CD4-positive, alpha-beta T cell treated with Interleukin-10 for 1 hour (primary cell): ENCODE results near the gene SLC2A1.
A peak's percentile ranks its signal among the peaks of the same experiment; 100 is the strongest.

ENCODE experiments used
- DNase-seq: peaks from one replicate; pipeline ENCODE4 v3.0.0-alpha.2; 2020

Gene SLC2A1

DNA sequence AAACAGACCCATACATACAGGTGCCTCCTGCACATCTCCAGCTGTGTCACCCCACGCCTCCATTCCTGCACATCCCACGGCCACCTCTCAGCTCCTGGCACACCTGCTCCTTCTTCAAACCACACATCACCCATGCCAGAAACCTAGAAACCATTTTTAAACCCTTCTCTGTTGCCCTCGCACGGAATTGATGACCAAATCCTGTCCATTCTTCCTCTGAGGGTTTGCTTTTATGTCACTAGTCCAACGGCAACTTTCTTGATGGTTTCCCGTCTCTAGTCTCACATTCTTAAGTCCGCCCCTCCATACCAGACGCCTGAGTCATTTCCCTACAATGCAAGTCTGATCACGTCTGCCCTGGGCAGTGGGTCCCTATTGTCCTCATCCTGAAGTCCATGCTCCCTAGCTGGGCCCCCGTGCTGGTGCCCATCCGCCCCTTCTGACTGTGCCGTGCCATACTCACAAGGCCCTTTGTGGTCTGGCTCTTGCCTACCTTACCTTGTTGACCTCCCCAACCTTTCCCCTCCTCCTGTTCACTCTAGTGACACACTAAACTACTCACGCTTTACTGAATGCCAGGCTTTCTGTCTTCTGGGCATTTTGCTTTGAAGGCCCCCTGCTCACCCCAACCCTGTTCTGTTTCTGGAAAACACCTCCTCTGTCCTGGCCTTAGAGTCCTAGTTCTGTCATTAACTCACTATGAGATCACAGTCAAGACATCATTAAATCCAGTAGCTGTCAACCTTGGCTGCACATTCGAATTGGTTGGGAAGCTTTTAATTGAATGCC lies 17.6 kb downstream of the SLC2A1 start:
- no peak for DNase-seq

GRCh38 chr1:42938645-42939615 lies 19.7 kb downstream of the SLC2A1 start:
- DNase-seq = no peak

- peak; percentile 41 for DNase-seq
These were observed 20.6 kb downstream of the SLC2A1 start for GRCh38 chr1:42937836-42938644.

GRCh38 chr1:42937141-42937696 lies 21.4 kb downstream of the SLC2A1 start:
- DNase-seq = no peak

GRCh38 chr1:42936309-42937078 lies 22.2 kb downstream of the SLC2A1 start:
- peak; percentile 47 for DNase-seq

GRCh38 chr1:42935971-42936308 lies 22.7 kb downstream of the SLC2A1 start:
- DNase-seq = no peak

DNA sequence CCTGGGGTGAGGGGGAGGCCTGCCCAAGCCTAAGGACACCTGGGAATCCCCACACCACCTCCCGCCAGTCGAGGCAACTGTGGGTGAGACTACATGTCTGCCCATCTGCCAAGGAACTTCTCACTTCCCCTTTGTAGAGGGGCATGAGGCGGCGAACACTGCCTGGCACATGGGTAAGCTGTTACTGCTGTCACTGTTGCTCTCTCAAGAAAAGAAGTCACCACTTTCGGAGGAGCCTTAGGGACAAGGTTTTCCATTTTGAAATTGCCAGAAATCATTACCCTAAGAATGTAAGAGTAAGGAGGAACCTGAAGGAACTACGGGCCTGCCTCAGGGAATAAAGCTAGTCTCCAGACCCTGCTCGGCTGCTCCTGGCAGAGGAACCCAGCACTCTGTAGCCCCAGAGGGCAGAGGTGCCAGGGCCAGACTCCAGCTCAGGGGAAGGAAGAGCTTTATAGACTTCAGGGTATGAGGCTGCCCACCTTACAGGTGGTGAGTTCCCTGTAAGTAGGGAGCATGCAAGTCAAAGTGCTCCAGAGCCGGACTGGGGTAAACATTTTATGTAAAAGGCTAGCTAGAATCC lies 23.3 kb downstream of the SLC2A1 start:
- peak; percentile 38 for DNase-seq

- no peak for DNase-seq
These were observed 23.9 kb downstream of the SLC2A1 start for GRCh38 chr1:42934541-42935312.

DNA sequence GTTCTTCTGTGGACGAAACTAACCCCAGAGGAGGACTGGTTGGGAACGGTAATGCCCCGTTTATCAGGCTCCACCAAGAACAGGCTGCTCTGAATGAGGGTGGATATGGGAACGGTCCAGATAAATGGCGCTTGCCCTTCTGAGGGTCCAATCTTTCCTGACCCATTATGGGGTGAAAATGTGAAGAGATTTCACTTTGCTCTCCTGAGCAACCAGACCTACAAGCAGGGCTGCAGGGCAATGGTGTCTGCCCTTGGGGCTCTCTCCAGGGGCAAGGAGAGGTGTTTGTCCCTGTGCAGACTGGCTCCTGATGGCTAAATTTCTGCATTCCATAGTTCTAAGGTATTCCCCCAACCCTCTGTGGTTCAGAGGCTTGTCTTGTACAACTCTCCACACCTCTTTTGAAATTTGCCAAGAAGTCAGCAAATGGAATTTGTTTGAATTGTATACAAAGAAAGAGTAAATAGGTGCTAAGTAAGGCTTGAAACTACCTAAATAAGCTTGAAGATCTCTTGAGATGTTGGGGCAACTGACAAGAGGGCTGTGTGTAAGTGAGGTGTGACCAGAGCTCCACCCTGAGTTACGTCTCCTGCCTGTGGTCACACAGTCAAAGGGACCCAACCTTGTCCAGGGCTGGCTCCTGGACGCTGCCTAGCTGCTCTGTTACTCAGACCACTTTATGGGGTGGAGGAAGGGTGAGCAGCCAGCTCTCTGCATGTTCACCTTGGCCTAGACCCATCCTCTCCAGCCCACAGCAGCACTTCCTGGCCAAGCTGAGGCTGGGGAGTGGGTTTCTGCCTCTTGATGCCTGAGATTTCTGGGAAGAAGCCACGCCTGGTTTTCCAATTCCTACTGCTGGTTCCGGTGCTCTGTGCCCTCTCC lies 24.8 kb downstream of the SLC2A1 start:
- no peak for DNase-seq

DNA sequence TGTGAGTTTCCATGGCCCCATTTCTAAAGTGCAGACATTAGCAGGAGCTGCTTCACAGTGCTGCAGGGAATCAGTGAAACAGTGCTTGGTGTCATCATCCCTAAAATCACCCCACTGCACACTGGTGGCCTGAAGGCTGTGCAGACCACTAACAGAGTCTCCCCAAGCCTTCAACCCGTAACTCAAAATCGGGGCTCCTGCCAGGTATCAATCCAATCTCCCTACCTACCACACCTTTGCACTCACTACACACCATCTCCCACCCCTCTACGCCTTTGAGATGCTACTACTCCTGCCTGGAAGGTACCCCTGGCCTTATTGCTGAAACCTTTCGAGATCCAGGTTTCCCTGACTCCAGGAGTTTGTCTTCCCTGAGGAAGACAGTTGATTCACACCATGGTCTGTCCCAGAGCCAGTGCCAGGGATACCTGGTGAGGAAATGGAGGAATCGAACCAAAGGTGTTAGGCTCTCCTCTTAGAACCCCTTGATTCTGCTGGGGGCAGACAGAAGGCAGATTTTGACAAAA lies 25.5 kb downstream of the SLC2A1 start:
- no peak for DNase-seq

DNA sequence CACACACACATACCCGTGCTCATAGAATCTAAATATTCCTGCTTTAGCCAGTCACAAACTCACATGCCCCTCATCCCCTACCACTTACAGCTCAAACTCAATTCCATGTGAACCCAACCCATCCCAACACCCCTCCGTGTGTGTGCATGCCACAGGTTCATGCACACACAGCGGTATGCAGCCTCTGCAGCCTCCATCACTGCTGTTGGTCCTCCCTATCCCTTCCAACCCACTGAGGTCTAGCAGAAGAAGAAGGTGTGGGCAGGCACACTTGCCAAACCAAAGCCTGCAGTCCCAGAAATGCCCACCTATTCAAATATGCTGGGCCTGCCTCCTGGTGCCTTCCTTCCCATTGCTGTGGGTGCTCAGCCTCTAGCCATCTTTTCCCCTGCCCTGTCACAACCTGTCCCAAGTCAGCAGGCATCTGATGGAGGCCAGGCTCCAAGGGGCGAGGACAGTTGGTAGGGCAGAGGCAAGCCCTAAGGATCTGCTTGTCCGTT lies 26.2 kb downstream of the SLC2A1 start:
- DNase-seq = no peak

DNA sequence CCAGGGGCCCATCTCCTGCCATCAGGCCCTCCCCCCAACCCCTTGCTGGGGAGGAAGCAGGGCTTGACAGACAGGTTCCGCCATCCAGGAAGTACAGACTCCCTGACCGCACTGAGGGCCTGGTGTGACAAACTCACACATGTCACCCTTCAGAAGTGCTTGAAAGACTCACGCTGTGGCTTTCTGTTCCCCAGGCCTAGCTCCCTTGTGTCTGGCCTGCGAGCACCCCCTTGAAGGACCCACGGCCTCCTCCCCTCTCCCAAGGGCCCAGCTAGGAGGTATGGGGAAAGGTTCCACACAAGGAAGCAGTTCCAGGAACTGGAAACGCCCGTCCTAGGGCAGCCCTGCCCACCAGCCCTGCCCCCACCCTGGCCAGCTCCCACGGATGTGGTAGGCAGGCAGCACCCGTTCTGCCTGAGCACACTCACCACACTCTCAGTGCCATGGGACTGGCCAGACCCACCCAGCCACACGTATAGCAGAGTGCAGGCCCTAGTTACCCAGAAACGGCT lies 26.7 kb downstream of the SLC2A1 start:
- peak; percentile 83 for DNase-seq

DNA sequence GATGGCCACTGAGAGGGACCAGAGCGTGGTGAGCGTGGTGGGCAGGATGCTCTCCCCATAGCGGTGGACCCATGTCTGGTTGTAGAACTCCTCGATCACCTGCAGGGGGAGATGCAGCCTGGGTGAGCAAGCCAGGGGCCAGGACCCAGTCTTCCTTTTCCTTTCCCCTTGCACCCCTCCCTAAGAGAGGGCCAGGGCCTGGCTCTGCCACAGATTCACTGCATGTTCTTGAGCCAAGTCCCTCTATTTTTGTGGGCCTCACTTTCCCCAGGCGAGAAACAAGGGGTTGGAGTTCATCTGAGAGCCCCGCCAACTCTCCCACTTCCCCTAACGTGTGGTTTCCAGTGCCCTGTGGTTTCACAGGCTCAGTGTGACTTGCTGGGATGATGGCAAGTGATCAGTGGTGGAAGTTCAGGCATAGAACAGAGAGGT lies 27.5 kb downstream of the SLC2A1 start:
- DNase-seq = peak; percentile 76

- no peak for DNase-seq
These were observed 28.2 kb downstream of the SLC2A1 start for GRCh38 chr1:42930178-42931107.

- DNase-seq = no peak
These were observed 29.1 kb downstream of the SLC2A1 start for GRCh38 chr1:42929434-42930177.

GRCh38 chr1:42928859-42929258 lies 29.8 kb downstream of the SLC2A1 start:
- no peak for DNase-seq

DNA sequence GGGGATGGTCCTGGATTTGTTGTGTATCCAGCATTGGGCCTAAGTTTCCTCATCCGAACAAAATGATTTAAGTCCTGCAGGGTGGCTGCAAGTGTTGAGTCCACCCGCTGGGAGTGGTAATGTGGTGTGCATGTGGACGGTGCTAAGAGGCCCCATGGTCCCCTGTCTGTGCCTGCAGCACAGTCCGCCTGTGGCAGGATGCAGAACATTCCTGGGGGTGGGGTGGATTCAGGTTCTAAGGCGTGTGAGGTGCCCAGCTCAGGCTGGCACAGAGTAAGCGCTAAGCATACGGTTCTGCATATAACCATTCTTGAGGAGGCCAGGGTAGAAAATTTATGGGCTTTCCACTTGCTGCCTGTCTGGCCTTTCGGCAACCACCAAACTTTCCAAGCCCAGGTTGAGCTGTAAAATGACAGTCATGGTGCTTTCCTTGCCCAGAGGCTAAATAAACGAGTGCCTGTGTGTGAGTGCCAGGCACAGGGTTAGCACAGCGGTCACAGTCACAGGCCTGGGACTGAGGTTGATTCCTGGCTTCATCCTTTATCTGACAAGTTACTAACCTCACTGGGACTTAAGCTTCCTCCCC lies 30.7 kb downstream of the SLC2A1 start:
- DNase-seq = no peak
